Erythroblast (primary cell): Measurements from ENCODE around the gene TBC1D13.

Experiments used
- GATA1 ChIP-seq: IDR thresholded peaks from 2 replicates; pipeline ENCODE4 v1.6.1; 2011; ENCODE audit warnings: low read depth, mild to moderate bottlenecking, control low read depth, low read length, moderate library complexity
- POLR2A ChIP-seq: IDR thresholded peaks from 2 replicates; pipeline ENCODE4 v1.6.1; 2011; ENCODE audit warnings: mild to moderate bottlenecking, low read length

- TF ChIP-seq POLR2A, result no peak
- no peak for TF ChIP-seq GATA1
These were observed 4.4 kb upstream of the TBC1D13 start for GRCh38 chr9:128782669-128783068.
